ENCODE results near the gene ZNF420.

Gene ZNF420

GRCh38 chr19:37148214-37148613 is 70.0 kb downstream of the ZNF420 start:
- DNase-seq (ENCODE audit: low read depth), result no peak

DNA sequence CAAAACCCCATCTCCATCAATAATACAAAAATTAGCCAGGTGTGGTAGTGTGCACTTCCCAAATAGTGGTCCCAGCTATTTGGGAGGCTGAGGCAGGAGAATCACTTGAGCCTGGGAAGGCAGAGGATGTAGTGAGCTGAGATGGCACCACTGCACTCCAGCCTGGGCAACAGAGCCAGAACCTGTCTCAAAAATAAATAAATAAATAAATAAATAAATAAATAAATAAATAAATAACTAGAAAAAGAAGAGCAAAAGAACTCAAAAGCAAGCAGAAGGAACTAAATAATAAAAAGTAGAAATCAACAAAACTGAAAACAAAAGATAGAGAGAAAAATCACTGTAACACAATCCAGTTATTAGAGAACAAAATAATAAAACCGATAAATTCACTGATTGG is 81.9 kb downstream of the ZNF420 start:
- DNase-seq (ENCODE audit: low read depth), result no peak

- DNase-seq (ENCODE audit: low read depth), result no peak
These were observed 87.4 kb downstream of the ZNF420 start for GRCh38 chr19:37165635-37166034.

GRCh38 chr19:37172368-37173366 is 94.4 kb downstream of the ZNF420 start, which contains the start of gene ZNF585A:
ZNF585A (minus strand) TSS chr19:37172695; CDS start chr19:37169910, 2,785 bp downstream.
- DNase-seq (ENCODE audit: low read depth), result peak; percentile 83
